Chondrocyte (in vitro differentiated cells): ENCODE data around the gene ABTB2. TPM values are rescaled to one million over a fixed set of nuclear protein-coding genes. Genes with fewer than 3 reads are reported as not detected.

Source experiments
- DNase-seq: peaks from one replicate; pipeline ENCODE4 v3.0.0; 2021; ENCODE audit warnings: mixed read lengths, low spot score
- H3K27ac Mint-ChIP-seq: one replicate; pipeline ENCODE4 v1.8.0; 2021; ENCODE audit warnings: mild to moderate bottlenecking, moderate library complexity, mixed read lengths; ENCODE audit not compliant: unreplicated experiment
- H3K27me3 Mint-ChIP-seq: 2 replicates; pipeline ENCODE4 v1.8.0; 2021; ENCODE audit warnings: low read depth, mixed read lengths
- H3K36me3 Mint-ChIP-seq: 2 replicates; pipeline ENCODE4 v1.8.0; 2021; ENCODE audit warnings: low read depth, mixed read lengths
- H3K4me1 Mint-ChIP-seq: 2 replicates; pipeline ENCODE4 v1.8.0; 2021; ENCODE audit warnings: low read depth, mild to moderate bottlenecking, mixed read lengths
- H3K4me3 Mint-ChIP-seq: one replicate; pipeline ENCODE4 v1.8.0; 2021; ENCODE audit warnings: mild to moderate bottlenecking, moderate library complexity, mixed read lengths; ENCODE audit not compliant: unreplicated experiment
- H3K9me3 Mint-ChIP-seq: 2 replicates; pipeline ENCODE4 v1.8.0; 2021; ENCODE audit warnings: low read depth, mixed read lengths
- CTCF ChIP-seq: fragments of 200-600 bp; sonication (generic); IDR thresholded peaks from 2 replicates; pipeline ENCODE4 v1.5.0; 2021; ENCODE audit warnings: antibody characterized with exemption, mild to moderate bottlenecking, moderate library complexity
- total RNA-seq: library from RNA; stranded (reverse); gene quantifications from 3 replicates; pipeline ENCODE4 v1.2.1, GENCODE V29; 2021

ABTB2 gene
- total RNA-seq, 1 donor from 2014 or later = 3.1 TPM

- no peaks in the 10 kb centered on the region for H3K27me3 Mint-ChIP-seq
- no peak overlapping the region for H3K27ac Mint-ChIP-seq
- peaks cover 23% of the 10 kb centered on the region for H3K4me1 Mint-ChIP-seq
- no peaks in the 10 kb centered on the region for H3K9me3 Mint-ChIP-seq
- TF ChIP-seq CTCF = no peak
- DNase-seq = no peak
- no peak overlapping the region for H3K4me3 Mint-ChIP-seq
- H3K36me3 Mint-ChIP-seq = no peaks in the 10 kb centered on the region
These were observed 81.4 kb downstream of the ABTB2 start for GRCh38 chr11:34276352-34276864.

DNA sequence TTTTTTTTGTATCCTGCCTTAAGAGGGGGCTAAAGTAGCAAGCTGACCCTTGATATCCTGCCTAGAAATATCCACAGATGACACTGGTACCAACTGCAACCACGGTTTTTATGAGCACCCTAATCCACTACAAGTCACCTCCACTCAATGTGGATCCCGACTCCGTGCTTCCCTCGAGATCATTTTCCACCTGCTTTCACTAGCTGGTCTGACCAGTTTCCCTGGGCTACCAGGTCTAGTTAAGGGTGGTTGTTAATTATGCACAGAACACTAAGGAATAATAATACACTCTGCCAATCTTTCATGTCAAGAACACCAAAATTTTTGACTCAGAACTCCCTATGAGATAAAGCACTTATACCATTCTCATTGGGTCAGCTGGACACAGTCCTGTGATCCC lies 82.3 kb downstream of the ABTB2 start:
- no peak for TF ChIP-seq CTCF
- Mint-ChIP-seq H3K36me3 (no peaks in the 10 kb centered on the region), H3K9me3 (no peaks in the 10 kb centered on the region), H3K27me3 (no peaks in the 10 kb centered on the region), H3K4me3 (no peak overlapping the region), H3K27ac (no peak overlapping the region), H3K4me1 (peaks cover 14% of the 10 kb centered on the region)
- DNase-seq = no peak

DNA sequence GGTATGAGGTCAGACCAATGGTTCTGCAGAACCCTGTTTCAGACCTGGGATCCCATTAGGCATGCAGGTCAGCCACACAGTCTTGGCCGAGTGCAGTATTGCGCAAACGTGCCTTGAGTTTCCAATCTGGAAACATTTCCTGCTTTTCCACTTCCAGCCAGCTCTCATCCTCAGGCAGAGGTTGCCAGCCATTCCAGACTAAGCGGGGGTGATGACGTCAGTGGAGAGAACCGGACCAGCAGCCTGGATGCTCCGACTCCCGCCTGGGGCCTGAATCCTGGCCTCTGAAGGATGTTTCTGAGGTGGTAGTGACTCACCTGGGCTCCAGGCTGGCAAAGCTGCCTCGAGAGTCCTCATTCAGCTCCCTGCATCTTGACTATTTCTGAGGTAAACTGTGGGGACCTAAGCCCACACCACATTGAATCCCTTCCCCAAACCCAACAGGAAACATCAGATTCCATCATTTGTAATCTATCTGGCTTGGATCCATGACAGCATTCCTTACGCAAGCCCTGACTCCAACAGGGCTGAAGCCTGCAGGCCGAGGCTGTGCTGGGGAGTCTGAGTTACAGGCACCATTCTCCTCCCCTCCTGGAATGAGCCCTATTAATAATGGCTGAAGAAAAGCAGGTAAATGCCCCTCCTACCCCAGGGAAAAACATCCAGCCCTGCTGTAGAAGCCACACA lies 83.0 kb downstream of the ABTB2 start:
- no peak for TF ChIP-seq CTCF
- Mint-ChIP-seq H3K9me3 (no peaks in the 10 kb centered on the region), H3K27ac (peak overlapping the region; percentile 60), H3K36me3 (no peaks in the 10 kb centered on the region), H3K27me3 (no peaks in the 10 kb centered on the region), H3K4me3 (no peak overlapping the region), H3K4me1 (peaks cover 13% of the 10 kb centered on the region)
- no peak for DNase-seq

DNA sequence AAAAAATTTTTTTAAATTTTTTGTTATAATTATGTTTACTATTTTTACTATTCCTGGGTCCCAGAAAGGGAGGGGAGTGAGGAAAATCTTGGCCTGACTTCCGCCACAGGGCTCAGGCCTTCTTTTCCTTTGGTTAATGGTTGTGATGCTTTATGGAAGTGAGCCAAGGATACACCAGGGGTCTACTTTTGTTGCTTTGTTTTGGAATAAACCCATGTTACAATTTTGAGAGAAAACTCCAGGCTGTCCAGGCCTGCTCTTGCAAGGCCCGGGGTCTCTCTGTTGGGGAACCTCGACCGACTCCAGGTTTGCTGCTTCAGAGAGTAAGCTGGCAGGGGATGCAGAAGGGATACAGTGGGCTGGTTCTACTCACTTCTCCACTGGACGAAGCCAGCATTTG lies 84.7 kb downstream of the ABTB2 start:
- H3K36me3 Mint-ChIP-seq = no peaks in the 10 kb centered on the region
- no peaks in the 10 kb centered on the region for H3K9me3 Mint-ChIP-seq
- DNase-seq = no peak
- peaks cover 15% of the 10 kb centered on the region for H3K4me1 Mint-ChIP-seq
- no peak overlapping the region for H3K27ac Mint-ChIP-seq
- TF ChIP-seq CTCF = no peak
- no peak overlapping the region for H3K4me3 Mint-ChIP-seq
- H3K27me3 Mint-ChIP-seq = no peaks in the 10 kb centered on the region

DNA sequence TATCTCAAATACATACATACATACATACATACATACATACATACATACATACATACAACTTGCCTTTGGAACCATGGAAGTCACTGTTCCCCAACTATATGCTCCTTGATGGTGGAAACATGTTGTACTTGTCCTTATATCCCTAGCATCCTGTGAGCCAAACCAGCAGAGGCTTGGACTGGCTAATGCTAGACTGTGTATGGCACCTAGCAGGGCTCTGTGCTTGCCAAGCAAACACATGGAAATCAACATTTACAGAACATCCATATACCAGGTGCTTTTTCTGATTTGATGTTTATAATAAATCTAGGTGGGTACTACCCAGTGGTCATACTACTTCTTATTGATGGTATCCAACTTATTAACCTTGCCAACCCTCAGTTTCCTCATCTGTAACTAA lies 86.1 kb downstream of the ABTB2 start:
- no peak overlapping the region for H3K27ac Mint-ChIP-seq
- no peak for DNase-seq
- no peak for TF ChIP-seq CTCF
- no peaks in the 10 kb centered on the region for H3K36me3 Mint-ChIP-seq
- H3K4me3 Mint-ChIP-seq = no peak overlapping the region
- H3K9me3 Mint-ChIP-seq = no peaks in the 10 kb centered on the region
- peaks cover 27% of the 10 kb centered on the region for H3K4me1 Mint-ChIP-seq
- H3K27me3 Mint-ChIP-seq = no peaks in the 10 kb centered on the region
